BLaER1 treated with 17β-estradiol and CSF1 and Interleukin-3, amounts not matched to agents 10 nM and 100 nM (cell line): Measurements from ENCODE around the gene XIAP.
"Not testable (repeated sequence)": the region's sequence is repeated elsewhere in the genome, so short reads cannot be mapped to it uniquely, and the experiment has no call there.

Source experiments
- H3K27ac ChIP-seq, 11 experiments: shearing (Covaris generic); formaldehyde crosslinking; 2 replicates each; pipeline ENCODE4 v1.8.1; 2022
- H3K27me3 ChIP-seq, 11 experiments: shearing (Covaris generic); formaldehyde crosslinking; 2 replicates each; pipeline ENCODE4 v1.8.1; 2022
- H3K36me3 ChIP-seq, 11 experiments: shearing (Covaris generic); formaldehyde crosslinking; 2 replicates each; pipeline ENCODE4 v1.8.1; 2022
- H3K4me1 ChIP-seq, 10 experiments: shearing (Covaris generic); formaldehyde crosslinking; 2 replicates each; pipeline ENCODE4 v1.8.1; 2022
- H3K4me2 ChIP-seq, 11 experiments: shearing (Covaris generic); formaldehyde crosslinking; 2 replicates each; pipeline ENCODE4 v1.8.1; 2022
- H3K4me3 ChIP-seq, 10 experiments: shearing (Covaris generic); formaldehyde crosslinking; 2 replicates each; pipeline ENCODE4 v1.8.1; 2022
- H3K9ac ChIP-seq, 11 experiments: shearing (Covaris generic); formaldehyde crosslinking; 2 replicates each; pipeline ENCODE4 v1.8.1; 2022
- H3K9me3 ChIP-seq, 11 experiments: shearing (Covaris generic); formaldehyde crosslinking; replicated peaks in 1 of 11; 2 replicates each; pipeline ENCODE4 v1.8.1; 2022
- H4K20me1 ChIP-seq, 11 experiments: shearing (Covaris generic); formaldehyde crosslinking; 2 replicates each; pipeline ENCODE4 v1.8.1; 2022
- Cebpa-rat ChIP-seq, 11 experiments: shearing (Covaris generic); IDR thresholded peaks; 2 replicates each; pipeline ENCODE4 v1.8.1; 2022

Gene XIAP

DNA sequence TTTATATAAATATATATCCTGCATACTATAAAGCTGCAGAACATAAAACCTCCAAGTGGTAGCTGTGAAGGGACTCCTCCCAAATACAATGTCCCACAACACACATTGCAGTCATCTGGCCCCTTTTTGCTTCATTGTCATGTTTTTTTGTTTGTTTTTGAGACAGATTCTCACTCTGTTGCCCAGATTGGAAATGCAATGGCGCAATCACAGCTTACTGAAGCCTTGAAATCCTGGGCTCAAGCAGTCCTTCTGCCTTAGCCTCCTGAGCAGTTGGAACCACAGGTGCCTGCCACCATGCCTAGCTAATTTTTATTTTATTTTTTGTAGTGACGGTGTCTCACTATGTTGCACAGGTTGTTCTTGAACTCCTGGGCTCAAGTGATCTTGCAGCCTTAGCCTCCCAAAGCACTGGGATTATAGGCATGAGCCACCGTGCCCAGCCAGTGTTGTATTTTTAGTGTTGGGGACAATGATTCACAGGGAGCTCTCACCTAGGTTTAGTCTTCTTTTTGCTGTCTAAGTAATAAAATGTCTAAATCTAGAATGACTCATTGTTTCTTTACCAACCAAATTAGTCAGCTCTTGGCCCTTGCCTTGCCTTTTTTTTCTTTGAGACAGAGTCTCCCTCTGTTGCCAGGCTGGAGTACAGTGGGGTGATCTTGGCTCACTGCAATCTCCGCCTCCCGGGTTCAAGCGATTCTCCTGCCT, 24.0 kb upstream of the XIAP start:
- no peaks in the 10 kb centered on the region for H4K20me1 ChIP-seq
- no peaks in the 10 kb centered on the region for H3K9me3 ChIP-seq
- H3K4me1 ChIP-seq: peaks cover 7 to 42% (median 24%) of the 10 kb centered on the region in 10 experiments; a peak in 19 of 20 replicates
- peak overlapping the region in 6 of 11 experiments; percentile 7 to 69 (median 44); a peak in 11 of 22 replicates for H3K4me2 ChIP-seq
- 0 out of 22 replicates have a peak overlapping the region, but pooled peaks of 1 of the 11 experiments have one; percentile 18 for H3K9ac ChIP-seq
- peak overlapping the region in 3 of 11 experiments; percentile 18 to 37 (median 21); a peak in 2 of 22 replicates for H3K27ac ChIP-seq
- H3K27me3 ChIP-seq: no peaks in the 10 kb centered on the region
- TF ChIP-seq Cebpa-rat (IDR thresholded peaks at IDR 0.05): peak in 5 of 11 experiments; percentile 8 to 67 (median 20); a peak in 3 of 22 replicates
- H3K36me3 ChIP-seq: no peaks in the 10 kb centered on the region
- H3K4me3 ChIP-seq: no peak overlapping the region

DNA sequence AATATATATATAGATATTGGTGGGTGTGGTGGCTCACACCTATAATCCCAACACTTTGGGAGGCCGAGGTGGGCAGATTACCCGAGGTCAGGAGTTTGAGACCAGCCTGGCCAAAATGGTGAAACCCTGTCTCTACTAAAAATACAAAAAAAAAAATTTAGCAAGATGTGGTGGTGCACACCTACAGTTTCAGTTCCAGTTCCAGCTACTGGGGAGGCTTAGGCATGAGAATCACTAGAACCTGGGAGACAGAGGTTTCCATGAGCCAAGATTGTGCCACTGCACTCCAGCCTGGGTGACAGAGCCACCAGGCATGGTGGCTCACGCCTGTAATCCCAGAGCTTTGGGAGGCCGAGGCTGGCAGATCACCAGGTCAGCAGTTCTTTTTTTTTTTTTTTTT, 14.7 kb upstream of the XIAP start:
- H3K4me3 ChIP-seq, H3K9me3 ChIP-seq, H3K4me2 ChIP-seq, H3K27ac ChIP-seq, H3K9ac ChIP-seq, H4K20me1 ChIP-seq, H3K27me3 ChIP-seq, H3K36me3 ChIP-seq: not testable (repeated sequence)
- H3K4me1 ChIP-seq: peaks cover 0 to 22% (median 0%) of the 10 kb centered on the region in 10 experiments; a peak in 4 of 20 replicates

DNA sequence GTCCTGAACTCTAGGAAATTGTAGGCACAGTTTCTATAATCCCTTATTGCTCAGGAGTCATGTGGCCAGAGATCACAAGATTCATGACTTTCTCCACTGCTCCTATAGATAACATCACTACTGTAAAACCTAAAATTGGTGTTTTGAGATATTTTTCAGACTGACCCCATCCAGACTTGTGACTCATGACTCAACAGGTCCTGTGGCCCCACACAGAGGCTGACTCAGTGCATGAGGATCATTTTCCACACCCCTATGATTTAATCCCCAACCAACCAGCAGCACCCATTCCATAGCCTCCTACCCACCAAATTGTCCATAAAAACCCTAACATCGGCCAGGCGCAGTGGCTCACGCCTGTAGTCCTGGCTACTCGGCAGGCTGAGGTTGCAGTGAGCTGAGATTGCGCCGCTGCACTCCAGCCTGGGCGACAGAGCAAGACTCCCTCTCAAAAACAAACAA, 13.2 kb upstream of the XIAP start:
- Histone ChIP-seq H3K4me3 (no peak overlapping the region), H3K9ac (no peak overlapping the region), H3K27ac (peak overlapping the region in 2 of 11 experiments; percentile 47 to 63; a peak in 4 of 22 replicates), H3K4me2 (peak overlapping the region in 2 of 11 experiments; percentile 12 to 30; a peak in 2 of 22 replicates), H3K36me3 (no peaks in the 10 kb centered on the region), H3K9me3 (no peaks in the 10 kb centered on the region), H4K20me1 (no peaks in the 10 kb centered on the region), H3K4me1 (peaks cover 0 to 36% (median 10%) of the 10 kb centered on the region in 10 experiments; a peak in 12 of 20 replicates), H3K27me3 (no peaks in the 10 kb centered on the region)
- TF ChIP-seq Cebpa-rat (IDR thresholded peaks at IDR 0.05): no peak

DNA sequence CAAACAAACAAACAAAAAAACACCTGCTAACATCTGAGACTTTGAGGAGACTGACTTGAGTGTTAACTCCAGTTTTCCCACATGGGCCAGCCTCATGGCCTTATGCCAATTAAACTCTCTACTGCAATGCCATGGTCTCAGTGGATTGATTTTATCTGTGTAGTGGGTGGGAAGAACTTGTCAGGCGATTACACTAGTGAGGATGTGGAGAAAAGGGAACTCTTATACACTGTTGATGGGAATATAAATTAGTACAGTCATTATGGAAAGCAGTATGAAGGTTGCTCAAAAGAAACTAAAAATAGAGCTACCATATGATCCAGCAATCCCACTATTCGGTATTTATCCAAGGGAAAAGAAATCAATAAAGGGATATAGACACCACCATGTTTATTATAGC, 12.8 kb upstream of the XIAP start:
- Histone ChIP-seq H3K27ac (peak overlapping the region in 2 of 11 experiments; percentile 47 to 63; a peak in 4 of 22 replicates), H3K27me3 (no peaks in the 10 kb centered on the region), H3K4me3 (no peak overlapping the region), H3K36me3 (no peaks in the 10 kb centered on the region), H3K4me1 (peaks cover 0 to 41% (median 11%) of the 10 kb centered on the region in 10 experiments; a peak in 12 of 20 replicates), H4K20me1 (no peaks in the 10 kb centered on the region), H3K9ac (no peak overlapping the region), H3K9me3 (no peaks in the 10 kb centered on the region), H3K4me2 (0 out of 22 replicates have a peak overlapping the region, but pooled peaks of 1 of the 11 experiments have one; percentile 12)
- TF ChIP-seq Cebpa-rat (IDR thresholded peaks at IDR 0.05): no peak

DNA sequence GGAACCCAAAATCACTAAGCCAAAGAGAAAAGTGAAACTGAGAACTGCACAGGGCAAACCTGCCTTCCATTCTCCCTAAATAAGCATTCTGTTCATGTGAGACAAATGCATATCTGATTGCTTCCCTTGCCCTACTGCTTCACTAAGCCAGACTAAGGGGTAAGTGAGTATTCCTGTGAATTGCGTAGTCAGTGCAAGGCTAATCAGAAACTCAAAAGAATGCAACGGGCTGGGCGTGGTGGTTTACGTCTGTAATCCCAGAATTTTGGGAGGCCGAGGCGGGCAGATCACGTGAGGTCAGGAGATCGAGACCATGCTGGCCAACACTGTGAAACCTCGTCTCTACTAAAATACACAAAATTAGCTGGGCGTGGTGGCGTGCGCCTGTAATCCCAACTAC, 10.8 kb upstream of the XIAP start:
- no peak overlapping the region for H3K4me3 ChIP-seq
- TF ChIP-seq Cebpa-rat (IDR thresholded peaks at IDR 0.05): no peak
- H3K4me1 ChIP-seq: peaks cover 0 to 42% (median 11%) of the 10 kb centered on the region in 10 experiments; a peak in 12 of 20 replicates
- no peaks in the 10 kb centered on the region for H3K27me3 ChIP-seq
- no peaks in the 10 kb centered on the region for H4K20me1 ChIP-seq
- H3K9me3 ChIP-seq: no peaks in the 10 kb centered on the region
- H3K4me2 ChIP-seq: no peak overlapping the region
- H3K27ac ChIP-seq: no peak overlapping the region
- H3K36me3 ChIP-seq: no peaks in the 10 kb centered on the region
- no peak overlapping the region for H3K9ac ChIP-seq

DNA sequence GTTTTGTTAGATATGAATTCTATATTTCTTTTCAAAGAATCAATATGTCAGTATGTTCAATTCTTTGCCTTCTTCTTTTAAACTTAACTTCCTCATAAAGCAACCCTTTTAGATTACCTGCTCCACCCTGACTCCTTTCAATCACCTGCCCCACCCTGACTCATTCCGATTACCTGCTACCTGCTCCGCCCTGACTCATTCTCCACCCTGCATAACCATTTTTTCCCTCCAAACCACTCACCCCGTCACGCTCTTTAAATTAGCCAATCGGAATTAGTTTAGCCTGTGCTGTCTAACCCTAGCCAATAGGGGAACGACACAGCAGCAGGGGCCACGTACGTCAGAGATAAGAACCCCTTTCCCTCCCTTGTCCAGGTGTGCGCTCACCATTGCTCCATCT, 9.9 kb upstream of the XIAP start:
- Histone ChIP-seq H3K4me1 (peaks cover 0 to 42% (median 11%) of the 10 kb centered on the region in 10 experiments; a peak in 12 of 20 replicates), H3K4me2 (0 out of 22 replicates have a peak overlapping the region, but pooled peaks of 1 of the 11 experiments have one; percentile 9)
- not testable (repeated sequence) for H3K36me3 ChIP-seq, H3K9me3 ChIP-seq, H4K20me1 ChIP-seq, H3K27me3 ChIP-seq, H3K27ac ChIP-seq, H3K4me3 ChIP-seq, H3K9ac ChIP-seq

DNA sequence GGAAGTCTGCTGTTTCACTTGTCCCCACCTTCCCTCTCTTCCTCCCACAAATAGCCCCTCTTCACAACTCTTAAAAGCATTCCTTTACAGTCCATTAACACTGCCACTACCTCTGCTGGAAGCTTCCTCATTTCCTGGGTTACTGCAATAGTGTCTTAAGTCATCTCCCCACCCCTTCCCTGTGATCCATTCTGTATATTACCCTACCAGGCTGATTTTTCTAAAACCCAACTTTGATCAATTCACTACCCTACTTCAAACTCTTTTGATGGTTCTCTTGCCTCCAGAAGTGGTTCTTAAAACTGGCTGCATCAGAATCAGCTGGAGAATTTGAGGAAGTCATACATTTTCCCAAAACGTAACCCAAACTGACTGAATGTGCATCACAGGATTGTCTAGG, 8.8 kb upstream of the XIAP start:
- H3K4me2 ChIP-seq: peak overlapping the region in 7 of 11 experiments; percentile 8 to 68 (median 53); a peak in 11 of 22 replicates
- no peak overlapping the region for H3K9ac ChIP-seq
- no peaks in the 10 kb centered on the region; a peak in 1 of 22 replicates for H3K27me3 ChIP-seq
- no peaks in the 10 kb centered on the region for H4K20me1 ChIP-seq
- no peaks in the 10 kb centered on the region for H3K9me3 ChIP-seq
- no peaks in the 10 kb centered on the region for H3K36me3 ChIP-seq
- TF ChIP-seq Cebpa-rat (IDR thresholded peaks at IDR 0.05): no peak
- H3K4me3 ChIP-seq: no peak overlapping the region
- H3K4me1 ChIP-seq: peaks cover 0 to 42% (median 11%) of the 10 kb centered on the region in 10 experiments; a peak in 12 of 20 replicates
- peak overlapping the region in 3 of 11 experiments; percentile 2 to 40 (median 12); a peak in 3 of 22 replicates for H3K27ac ChIP-seq

DNA sequence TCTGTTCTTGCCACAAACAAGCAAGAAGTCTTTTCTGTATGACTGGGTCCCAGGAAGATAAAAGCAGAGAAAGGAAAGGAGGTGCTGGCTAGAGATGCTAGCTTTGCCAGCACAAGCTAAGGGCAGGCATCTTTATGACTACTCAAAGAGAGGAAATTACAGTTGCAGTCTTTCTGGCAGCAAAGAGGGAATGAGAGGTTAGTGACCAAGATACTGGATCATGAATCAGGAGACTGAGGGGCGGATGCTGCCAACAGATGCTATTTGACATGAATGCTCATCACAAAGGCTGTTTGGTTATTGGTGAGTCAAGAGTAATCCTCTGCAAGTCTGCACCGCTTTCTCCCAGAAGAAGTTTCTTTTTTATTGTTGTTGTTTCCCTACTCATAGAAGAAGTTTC, 5.5 kb upstream of the XIAP start:
- Histone ChIP-seq H3K27ac (no peak overlapping the region), H3K27me3 (peaks cover 0 to 16% (median 0%) of the 10 kb centered on the region in 11 experiments; a peak in 5 of 22 replicates), H3K4me2 (no peak overlapping the region), H4K20me1 (no peaks in the 10 kb centered on the region), H3K36me3 (no peaks in the 10 kb centered on the region), H3K9ac (no peak overlapping the region), H3K4me3 (no peak overlapping the region), H3K9me3 (peaks cover 0 to 9% (median 0%) of the 10 kb centered on the region in 11 experiments; a peak in 4 of 22 replicates), H3K4me1 (peaks cover 4 to 32% (median 17%) of the 10 kb centered on the region in 10 experiments; a peak in 16 of 20 replicates)
- TF ChIP-seq Cebpa-rat (IDR thresholded peaks at IDR 0.05): no peak

DNA sequence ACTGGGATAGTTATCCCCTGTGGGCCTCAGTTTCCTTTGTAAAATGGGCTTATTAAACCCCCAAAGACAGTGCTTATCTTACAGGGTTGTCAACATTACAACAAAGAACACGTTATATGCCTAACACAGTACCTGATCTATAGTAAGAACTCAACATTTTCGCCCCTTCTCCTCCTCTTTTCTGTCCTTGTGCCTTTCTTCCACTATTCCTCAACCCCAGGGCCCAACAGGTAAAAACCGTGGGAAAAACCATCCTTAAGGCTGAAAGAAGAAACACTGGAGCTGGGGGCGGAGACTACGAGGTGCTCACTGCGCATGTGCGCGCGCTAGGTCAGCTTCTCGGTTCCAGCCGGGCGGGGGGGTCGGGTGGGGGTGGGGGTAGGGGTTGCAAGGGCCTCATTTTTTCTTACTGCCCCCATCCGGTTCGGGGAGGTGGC, 426 bp upstream of the XIAP start:
- TF ChIP-seq Cebpa-rat (IDR thresholded peaks at IDR 0.05): no peak
- peaks cover 4 to 20% (median 8%) of the 10 kb centered on the region in 10 experiments; a peak in 13 of 20 replicates for H3K4me1 ChIP-seq
- H3K27ac ChIP-seq: peak overlapping the region; percentile 92 to 97 (median 94); a peak in 21 of 22 replicates
- peak overlapping the region; percentile 89 to 97 (median 93) for H3K9ac ChIP-seq
- H3K36me3 ChIP-seq: peaks cover 0 to 8% (median 0%) of the 10 kb centered on the region in 11 experiments; a peak in 3 of 22 replicates
- peak overlapping the region; percentile 29 to 78 (median 70) for H3K4me2 ChIP-seq
- H3K9me3 ChIP-seq: peaks cover 0 to 9% (median 0%) of the 10 kb centered on the region in 11 experiments; a peak in 5 of 22 replicates
- no peaks in the 10 kb centered on the region for H4K20me1 ChIP-seq
- H3K4me3 ChIP-seq: peak overlapping the region; percentile 57 to 77 (median 70)
- H3K27me3 ChIP-seq: peaks cover 0 to 16% (median 0%) of the 10 kb centered on the region in 11 experiments; a peak in 5 of 22 replicates
